Tibial nerve (tissue), 3 donors: ENCODE data around the gene FAM174C.

Source experiments
- CTCF ChIP-seq, 5 experiments: fragments of 200-600 bp in 3 of 5; fragments of 450-650 bp in 2 of 5; sonication (generic) in 3 of 5; IDR thresholded peaks; one replicate each; pipeline ENCODE4 v1.5.1; 2016 to 2019; ENCODE audit warnings: antibody characterized with exemption in 5 of 5, mild to moderate bottlenecking in 3 of 5, moderate library complexity in 2 of 5
- POLR2A ChIP-seq, 2 donors: fragments of 450-650 bp; IDR thresholded peaks; one replicate each; pipeline ENCODE4 v1.6.1; 2017; ENCODE audit warnings: antibody characterized with exemption in 2 of 2, mild to moderate bottlenecking in 2 of 2, moderate library complexity in 2 of 2

DNA sequence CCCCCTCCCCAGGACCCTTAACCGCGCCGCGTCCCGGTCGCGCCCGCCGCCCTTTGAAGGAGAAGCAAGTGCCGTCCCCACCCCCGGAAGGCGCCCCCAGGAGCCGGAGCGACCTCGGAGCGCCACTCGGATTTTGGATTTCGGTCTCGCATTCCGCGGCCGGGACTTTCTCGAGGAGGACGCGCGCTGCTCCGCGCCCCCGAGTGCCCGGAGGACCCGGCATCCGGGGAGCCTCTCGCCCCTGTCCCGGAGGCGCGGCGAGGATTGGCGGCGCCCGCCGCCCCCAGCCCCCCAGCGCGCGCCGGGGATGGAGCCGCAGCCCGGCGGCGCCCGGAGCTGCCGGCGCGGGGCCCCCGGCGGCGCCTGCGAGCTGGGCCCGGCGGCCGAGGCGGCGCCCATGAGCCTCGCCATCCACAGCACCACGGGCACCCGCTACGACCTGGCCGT lies 25.3 kb upstream of the FAM174C start:
- no peak for TF ChIP-seq POLR2A (IDR thresholded peaks at IDR 0.05)
- TF ChIP-seq CTCF (IDR thresholded peaks at IDR 0.05), result no peak
